ACC112 (cell line): ENCODE measurements around the gene HOXA10.

Experiments
- H2AFZ ChIP-seq: fragments of 200-600 bp; sonication (generic); one replicate; pipeline ENCODE4 v1.6.0; 2017; ENCODE audit warnings: antibody characterized with exemption, low read length; ENCODE audit not compliant: unreplicated experiment
- H3K27ac ChIP-seq: fragments of 200-600 bp; sonication (generic); 2 replicates; pipeline ENCODE4 v1.5.1; 2014; ENCODE audit warnings: low read depth, mild to moderate bottlenecking, antibody characterized with exemption, low read length, moderate library complexity
- H3K27me3 ChIP-seq: fragments of 200-600 bp; sonication (generic); 2 replicates; pipeline ENCODE4 v1.6.1; 2014; ENCODE audit warnings: mild to moderate bottlenecking, antibody characterized with exemption, low read length, moderate library complexity, mixed read lengths; ENCODE audit not compliant: insufficient read depth
- H3K36me3 ChIP-seq: fragments of 200-600 bp; sonication (generic); 2 replicates; pipeline ENCODE4 v1.6.1; 2016; ENCODE audit warnings: mild to moderate bottlenecking, antibody characterized with exemption, low read length, moderate library complexity, mixed read lengths; ENCODE audit not compliant: insufficient read depth
- H3K4me1 ChIP-seq: fragments of 200-600 bp; sonication (generic); one replicate; pipeline ENCODE4 v1.6.1; 2016; ENCODE audit warnings: low read length, mixed read lengths; ENCODE audit not compliant: insufficient read depth, unreplicated experiment, control insufficient read depth
- H3K4me3 ChIP-seq: fragments of 200-600 bp; sonication (generic); 2 replicates; pipeline ENCODE4 v1.5.1; 2014; ENCODE audit warnings: mild to moderate bottlenecking, low read depth, low read length
- H3K79me2 ChIP-seq: fragments of 200-600 bp; sonication (generic); one replicate; pipeline ENCODE4 v1.6.0; 2016; ENCODE audit warnings: low read length; ENCODE audit not compliant: control insufficient read depth, unreplicated experiment, insufficient read depth

HOXA10 gene

DNA sequence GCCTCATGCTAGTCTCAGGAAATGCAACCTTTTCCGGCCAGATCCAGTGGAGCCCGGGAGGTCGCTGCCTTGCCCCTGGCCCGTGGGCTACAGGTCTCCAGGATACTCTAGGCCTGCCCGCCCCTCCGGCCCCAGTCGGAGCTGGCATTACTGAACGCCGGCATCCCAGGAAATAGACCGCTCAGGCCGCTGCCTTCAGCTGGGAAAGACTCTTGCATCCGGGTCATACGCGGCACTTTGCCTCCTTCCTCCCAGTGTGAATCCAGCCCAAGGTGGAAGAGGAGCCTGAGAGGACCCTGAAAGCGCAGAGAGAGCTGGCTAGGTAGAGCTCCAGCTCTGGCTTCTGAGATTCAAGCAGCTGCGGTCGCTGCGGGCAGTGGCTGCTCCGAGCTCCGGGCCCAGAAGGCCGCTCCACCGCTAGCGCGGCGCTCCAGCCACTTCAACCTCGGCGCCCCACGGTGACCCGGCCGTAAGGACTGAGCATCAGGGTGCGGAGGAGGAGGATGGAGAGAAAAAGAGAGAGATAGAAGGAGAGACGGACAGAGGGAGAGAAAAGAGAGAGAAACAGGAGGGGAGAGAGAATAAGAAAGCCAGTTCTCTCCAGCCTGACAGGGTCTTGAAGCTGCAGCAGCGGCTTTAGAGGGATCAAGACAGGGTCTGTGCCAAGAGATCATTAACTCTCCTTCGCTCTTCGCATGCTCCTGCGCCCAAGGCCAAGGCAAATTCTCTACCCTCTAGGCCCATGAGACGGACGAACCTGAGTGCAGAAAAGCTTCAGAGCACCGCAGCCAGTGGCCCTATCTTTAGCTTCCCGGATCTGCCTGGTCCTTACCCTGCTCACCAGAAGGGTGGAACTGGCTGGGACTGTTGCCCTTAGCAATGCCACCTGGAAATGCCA lies 1.8 kb upstream of the HOXA10 start:
- Histone ChIP-seq H3K36me3 (no peaks in the 10 kb centered on the region), H3K4me3 (no peak overlapping the region), H3K27me3 (peaks cover 93% of the 10 kb centered on the region), H3K79me2 (no peaks in the 10 kb centered on the region), H2AFZ (no peak overlapping the region), H3K27ac (no peak overlapping the region), H3K4me1 (peaks cover 3% of the 10 kb centered on the region)

DNA sequence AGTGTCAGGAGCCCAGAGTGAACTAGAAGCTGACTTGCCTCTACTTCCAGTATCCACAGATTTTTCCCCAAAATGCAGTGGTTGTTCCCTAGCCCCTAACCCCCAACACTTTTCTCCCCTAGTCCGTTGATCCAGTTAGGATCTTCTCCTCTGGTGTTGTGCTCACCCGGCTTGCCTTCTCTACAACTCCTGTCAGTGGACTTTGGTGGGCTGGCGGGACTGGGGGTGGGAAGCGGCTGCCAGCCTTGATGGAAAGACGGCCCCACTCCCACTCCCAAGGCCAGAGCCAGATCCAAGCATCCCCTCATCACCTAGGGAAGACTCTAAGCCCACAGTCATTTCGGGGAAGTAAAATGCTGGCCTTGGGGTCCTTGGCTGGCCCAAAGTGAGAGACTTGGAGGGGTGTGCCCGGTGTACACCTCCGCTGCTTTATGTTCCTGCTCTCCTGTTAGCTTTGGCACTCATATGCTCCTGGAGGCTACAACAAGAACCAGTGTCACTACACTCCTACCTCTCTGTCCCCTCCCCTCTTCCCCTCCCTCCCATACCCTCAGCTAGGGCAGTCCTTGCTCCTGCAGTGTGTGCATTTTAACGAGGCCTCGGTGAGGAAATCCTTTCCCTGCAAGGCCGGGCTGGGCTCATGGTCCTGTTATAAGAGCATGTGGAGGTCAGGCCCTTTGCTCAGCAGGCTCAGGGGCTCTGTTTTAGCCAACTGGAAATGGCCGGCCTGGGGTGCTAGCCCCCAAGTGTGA lies 930 bp upstream of the HOXA10 start:
- H3K4me3 ChIP-seq, result no peak overlapping the region
- H3K36me3 ChIP-seq, result no peaks in the 10 kb centered on the region
- peaks cover 3% of the 10 kb centered on the region for H3K4me1 ChIP-seq
- H2AFZ ChIP-seq, result no peak overlapping the region
- no peak overlapping the region for H3K27ac ChIP-seq
- peaks cover 93% of the 10 kb centered on the region for H3K27me3 ChIP-seq
- H3K79me2 ChIP-seq, result no peaks in the 10 kb centered on the region

DNA sequence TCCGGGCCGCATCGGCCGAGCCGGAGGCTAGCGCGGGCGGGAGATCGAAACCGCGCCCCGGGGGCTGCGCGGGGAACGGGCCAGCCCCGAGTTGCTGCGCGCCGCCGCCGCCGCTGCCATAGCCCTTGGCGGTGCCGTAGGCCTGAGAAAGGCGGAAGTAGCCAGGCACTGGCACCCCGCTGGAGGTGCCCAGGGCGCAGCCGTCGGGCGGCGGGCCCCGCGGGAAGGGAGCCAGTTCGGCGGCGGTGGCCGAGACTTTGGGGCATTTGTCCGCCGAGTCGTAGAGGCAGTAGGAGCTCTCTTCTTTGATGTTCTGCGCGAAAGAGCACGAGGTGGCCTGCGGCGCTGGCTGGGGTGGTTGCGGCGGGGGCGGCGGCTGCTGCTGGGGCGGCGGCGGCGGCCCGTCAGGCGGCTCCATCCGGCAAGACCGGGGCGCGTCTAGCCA lies 587 bp downstream of the HOXA10 start:
- no peaks in the 10 kb centered on the region for H3K36me3 ChIP-seq
- H3K4me3 ChIP-seq, result peak overlapping the region; percentile 58
- H3K4me1 ChIP-seq, result no peaks in the 10 kb centered on the region
- H3K27ac ChIP-seq, result no peak overlapping the region
- H3K27me3 ChIP-seq, result peaks cover 94% of the 10 kb centered on the region
- H3K79me2 ChIP-seq, result no peaks in the 10 kb centered on the region
- no peak overlapping the region for H2AFZ ChIP-seq

DNA sequence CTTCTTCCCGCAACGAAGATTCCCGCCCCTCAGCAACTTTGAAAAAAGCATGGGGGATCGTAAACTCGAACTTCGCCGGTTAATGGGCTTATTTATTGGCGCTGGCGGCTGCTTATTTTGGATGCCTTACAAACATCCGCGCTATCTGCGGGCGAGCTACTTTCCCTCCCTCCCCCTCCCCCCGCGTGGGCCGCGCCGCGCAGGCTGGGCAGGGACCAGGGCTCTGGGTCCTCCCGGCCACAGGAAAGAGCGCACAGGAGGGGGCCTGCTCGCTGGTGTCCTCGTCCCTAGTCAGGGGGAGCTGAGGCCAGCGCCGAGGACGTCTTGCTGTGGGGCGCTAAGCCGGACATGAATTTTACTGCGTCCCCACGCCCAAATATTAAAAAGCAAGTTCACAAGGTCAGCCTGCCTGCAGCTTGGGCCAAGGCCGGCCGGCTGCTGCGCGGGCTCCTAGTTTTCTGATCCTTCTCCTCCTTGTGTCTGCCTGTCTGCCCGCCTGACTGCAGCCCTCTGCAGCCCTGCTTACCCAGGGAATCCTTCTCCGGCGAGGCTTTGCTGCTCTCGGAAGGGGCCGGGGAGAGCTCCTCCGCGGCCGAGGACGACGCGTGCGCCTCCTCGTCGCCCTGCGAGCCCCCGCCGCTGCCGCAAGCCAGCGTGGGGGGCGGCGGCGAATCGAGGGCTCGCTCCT lies 1.2 kb downstream of the HOXA10 start:
- Histone ChIP-seq H3K27ac (no peak overlapping the region), H3K4me3 (peak overlapping the region; percentile 58), H2AFZ (no peak overlapping the region), H3K79me2 (no peaks in the 10 kb centered on the region), H3K27me3 (peaks cover 94% of the 10 kb centered on the region), H3K4me1 (no peaks in the 10 kb centered on the region), H3K36me3 (no peaks in the 10 kb centered on the region)

DNA sequence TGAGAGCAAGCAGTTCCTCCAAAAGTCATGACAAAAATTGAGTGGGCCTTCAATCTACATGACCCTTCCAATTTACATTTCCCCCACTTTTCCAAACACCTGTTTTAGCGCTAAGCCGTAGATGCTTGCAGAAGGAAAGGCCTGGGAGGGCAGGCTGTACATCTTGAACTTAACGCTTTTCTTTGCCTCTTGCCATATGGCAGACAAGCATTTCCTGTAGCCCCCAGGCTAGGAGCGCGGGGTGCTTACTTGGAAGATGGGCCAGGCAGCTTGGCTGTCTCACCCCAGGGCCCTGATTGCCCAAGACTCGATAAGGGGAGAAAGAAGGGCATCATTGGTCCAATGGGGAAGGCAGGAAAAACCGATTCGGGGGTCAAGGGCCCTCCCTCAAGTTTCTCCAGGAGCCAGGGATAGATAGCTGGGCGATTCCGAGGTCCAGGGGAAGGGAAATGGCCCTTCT lies 1.8 kb downstream of the HOXA10 start:
- H3K27me3 ChIP-seq, result peaks cover 96% of the 10 kb centered on the region
- H3K4me3 ChIP-seq, result peak overlapping the region; percentile 58; the same call in 1 of the 2 replicates
- H3K79me2 ChIP-seq, result no peaks in the 10 kb centered on the region
- H3K4me1 ChIP-seq, result no peaks in the 10 kb centered on the region
- H3K27ac ChIP-seq, result no peak overlapping the region
- no peaks in the 10 kb centered on the region for H3K36me3 ChIP-seq
- no peak overlapping the region for H2AFZ ChIP-seq

DNA sequence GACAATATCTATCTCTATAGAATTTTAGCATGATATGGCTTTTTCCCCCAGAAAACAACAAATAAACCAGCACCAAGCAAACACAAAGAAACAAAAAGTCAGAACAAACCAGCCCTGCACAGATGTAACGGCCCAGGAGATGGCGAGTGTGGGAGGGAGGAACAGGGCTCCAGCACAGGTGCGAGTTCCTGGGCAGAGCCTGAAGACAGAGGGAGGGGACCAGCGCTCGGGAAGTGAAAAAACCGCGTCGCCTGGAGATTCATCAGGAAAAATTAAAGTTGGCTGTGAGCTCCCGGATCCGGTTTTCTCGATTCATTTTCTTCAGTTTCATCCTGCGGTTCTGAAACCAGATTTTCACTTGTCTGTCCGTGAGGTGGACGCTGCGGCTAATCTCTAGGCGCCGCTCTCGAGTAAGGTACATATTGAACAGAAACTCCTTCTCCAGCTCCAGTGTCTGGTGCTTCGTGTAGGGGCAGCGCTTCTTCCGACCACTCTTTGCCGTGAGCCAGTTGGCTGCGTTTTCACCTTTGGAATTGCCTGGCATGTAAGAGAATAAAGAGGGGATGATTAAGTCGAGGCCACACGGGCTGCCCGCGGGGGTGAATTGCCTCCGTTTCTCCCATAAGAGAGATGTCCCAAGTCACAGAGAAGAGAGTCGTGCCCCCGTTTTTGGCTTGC lies 2.3 kb downstream of the HOXA10 start:
- Histone ChIP-seq H2AFZ (no peak overlapping the region), H3K4me3 (no peak overlapping the region), H3K4me1 (no peaks in the 10 kb centered on the region), H3K27me3 (peaks cover 99% of the 10 kb centered on the region), H3K79me2 (no peaks in the 10 kb centered on the region), H3K27ac (no peak overlapping the region), H3K36me3 (no peaks in the 10 kb centered on the region)

DNA sequence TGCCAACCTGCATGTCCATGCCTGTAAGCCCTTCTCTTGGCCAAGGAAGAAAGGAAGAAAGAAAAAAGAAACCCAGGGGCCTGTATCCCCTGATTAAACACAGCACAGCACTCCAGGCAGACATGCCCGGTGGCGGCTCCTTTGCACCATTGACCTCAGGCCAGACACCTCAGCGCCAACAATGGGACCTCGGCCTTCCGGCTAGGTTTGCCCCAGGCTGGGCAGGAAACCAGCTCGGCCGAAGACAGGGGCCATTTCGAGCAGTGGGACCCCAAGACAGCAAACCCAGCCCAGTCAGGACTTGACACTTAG lies 2.8 kb downstream of the HOXA10 start:
- Histone ChIP-seq H3K4me1 (no peaks in the 10 kb centered on the region), H2AFZ (no peak overlapping the region), H3K27ac (no peak overlapping the region), H3K4me3 (no peak overlapping the region), H3K79me2 (no peaks in the 10 kb centered on the region), H3K36me3 (no peaks in the 10 kb centered on the region), H3K27me3 (peaks cover 99% of the 10 kb centered on the region)

DNA sequence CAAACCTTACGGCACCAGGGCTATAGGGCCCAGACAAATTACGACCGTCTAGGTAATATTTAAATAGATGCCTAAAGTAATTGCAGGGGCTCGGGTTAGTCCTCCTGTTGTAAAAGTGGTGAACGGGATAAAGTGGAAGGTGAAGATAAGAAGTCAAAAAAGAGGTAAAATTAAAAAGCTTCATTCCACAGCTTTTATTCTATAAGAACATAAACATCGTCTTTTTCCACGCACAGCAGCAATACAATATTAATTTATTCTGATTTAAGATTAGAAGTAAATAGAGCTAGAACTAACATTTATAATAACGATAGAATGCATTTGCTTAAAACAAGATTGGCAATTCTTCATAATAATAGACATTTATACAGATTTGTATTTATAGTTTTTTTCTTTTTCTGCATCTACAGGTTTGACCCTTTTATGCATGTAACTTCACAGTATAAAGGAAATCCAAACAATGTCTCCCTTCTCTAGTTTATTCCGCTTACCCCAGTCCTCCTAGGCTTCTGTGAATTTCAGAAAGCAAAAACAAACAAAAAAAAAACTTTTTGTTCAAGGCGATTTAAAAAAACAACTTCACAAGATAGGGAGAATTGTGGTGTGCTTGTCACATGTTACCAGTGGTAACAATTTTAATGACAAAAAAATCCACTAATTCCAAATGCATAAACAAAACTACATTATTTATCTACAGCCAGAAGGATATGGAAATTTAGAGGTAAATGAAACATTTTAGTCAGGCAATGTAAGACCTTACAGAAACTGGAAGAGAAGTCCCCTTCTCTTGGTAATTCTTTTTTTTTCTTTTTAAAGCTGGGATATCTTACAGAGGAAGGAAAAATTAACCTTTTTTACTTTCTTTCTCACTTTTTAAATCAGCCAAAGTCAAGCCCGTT lies 3.4 kb downstream of the HOXA10 start:
- H3K4me3 ChIP-seq, result no peak overlapping the region
- no peak overlapping the region for H3K27ac ChIP-seq
- H3K27me3 ChIP-seq, result peaks cover 99% of the 10 kb centered on the region

DNA sequence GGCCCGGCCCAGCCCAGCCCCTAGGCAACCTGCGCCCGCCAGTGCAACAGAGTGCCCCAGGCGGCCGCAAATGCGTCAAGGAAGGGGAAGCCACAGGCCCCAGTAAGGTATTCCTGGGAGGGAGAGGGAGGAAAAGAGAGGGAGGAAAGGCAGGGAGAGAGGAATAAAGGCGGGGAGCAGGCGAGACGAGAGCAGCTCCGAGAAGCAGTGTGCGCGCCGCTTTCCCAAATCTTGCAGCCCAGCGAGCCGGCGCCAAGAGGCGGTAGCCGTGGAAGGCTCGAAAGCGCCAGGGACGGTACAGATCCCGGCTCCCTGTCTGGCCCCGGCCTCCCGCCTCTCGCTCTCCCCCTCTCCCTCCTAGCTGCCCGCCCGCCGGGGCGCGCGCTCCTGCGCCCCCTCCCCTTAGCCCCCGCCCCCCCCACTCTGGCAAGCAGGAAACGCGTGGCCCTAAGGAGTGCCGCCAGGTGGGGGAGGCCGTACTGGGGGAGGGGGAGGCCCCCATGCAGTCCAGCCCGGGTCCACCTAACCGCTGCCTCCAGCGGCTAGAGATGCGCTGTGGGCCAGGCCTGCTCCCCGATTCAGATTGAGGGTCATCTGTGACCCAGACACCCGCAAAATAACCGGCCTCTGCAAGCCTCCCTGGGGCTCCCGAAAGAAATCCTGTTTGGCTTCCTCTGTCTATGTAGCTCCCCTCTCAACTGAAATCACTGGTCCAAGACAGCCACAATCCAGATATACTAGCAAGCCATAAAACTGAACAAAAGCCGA lies 4.3 kb downstream of the HOXA10 start:
- peaks cover 99% of the 10 kb centered on the region for H3K27me3 ChIP-seq
- H3K4me3 ChIP-seq, result no peak overlapping the region
- no peak overlapping the region for H3K27ac ChIP-seq
- no peaks in the 10 kb centered on the region for H3K79me2 ChIP-seq
- H3K4me1 ChIP-seq, result no peaks in the 10 kb centered on the region
- H3K36me3 ChIP-seq, result no peaks in the 10 kb centered on the region
- H2AFZ ChIP-seq, result no peak overlapping the region

More for the DNA sequence above, 3.4 kb downstream of the HOXA10 start:
- Histone ChIP-seq H3K79me2 (no peaks in the 10 kb centered on the region), H3K4me1 (no peaks in the 10 kb centered on the region), H2AFZ (no peak overlapping the region), H3K36me3 (no peaks in the 10 kb centered on the region)
